Muscle of leg (tissue), 11 donors: Measurements from ENCODE around the gene COA4. TPM values are rescaled to one million over a fixed set of nuclear protein-coding genes. Genes with fewer than 3 reads are reported as not detected.

ENCODE experiments used
- DNase-seq: peaks from one replicate; pipeline ENCODE4 v3.0.0; 2013
- H3K27ac ChIP-seq: one replicate; pipeline ENCODE4 v1.5.1; 2013; ENCODE audit warnings: mild to moderate bottlenecking, low read length, control low read depth
- H3K27me3 ChIP-seq: one replicate; pipeline ENCODE4 v1.6.1; 2013; ENCODE audit warnings: low read length; ENCODE audit not compliant: control insufficient read depth, insufficient read depth
- H3K36me3 ChIP-seq: one replicate; pipeline ENCODE4 v1.6.1; 2013; ENCODE audit warnings: low read length; ENCODE audit not compliant: control insufficient read depth, insufficient read depth
- H3K4me1 ChIP-seq: one replicate; pipeline ENCODE4 v1.6.1; 2013; ENCODE audit warnings: low read length; ENCODE audit not compliant: control insufficient read depth, insufficient read depth
- H3K4me3 ChIP-seq: one replicate; pipeline ENCODE4 v1.5.1; 2013; ENCODE audit warnings: low read length, control low read depth
- H3K9me3 ChIP-seq: replicated peaks from 2 replicates; pipeline ENCODE4 v1.6.1; 2013; ENCODE audit warnings: low read depth, low read length; ENCODE audit not compliant: control insufficient read depth
- WGBS: methylation state at CpG from one replicate; pipeline ENCODE4 v1.1.5; 2013; ENCODE audit warnings: missing lambda C conversion rate; ENCODE audit not compliant: insufficient coverage; 5-methylcytosine and 5-hydroxymethylcytosine counted together
- polyA plus RNA-seq, 8 donors: library from polyadenylated mRNA; unstranded; fragments of 120-200 nt; gene quantifications; one replicate each; pipeline versions ENCODE4 v1.2.1 to v1.2.3, GENCODE V29; 2013; ENCODE audit warnings: inconsistent platforms in 1 of 8, low replicate concordance in 1 of 8; ENCODE audit not compliant: insufficient read length in 8 of 8, insufficient read depth in 1 of 8
- total RNA-seq: library from RNA; stranded (reverse); fragments of 120-200 nt; gene quantifications from one replicate; pipeline ENCODE4 v1.2.4, GENCODE V29; 2013

The COA4 gene
- total and polyA plus RNA-seq, 9 donors: 69.6 to 89.1 (median 79.0) TPM

DNA sequence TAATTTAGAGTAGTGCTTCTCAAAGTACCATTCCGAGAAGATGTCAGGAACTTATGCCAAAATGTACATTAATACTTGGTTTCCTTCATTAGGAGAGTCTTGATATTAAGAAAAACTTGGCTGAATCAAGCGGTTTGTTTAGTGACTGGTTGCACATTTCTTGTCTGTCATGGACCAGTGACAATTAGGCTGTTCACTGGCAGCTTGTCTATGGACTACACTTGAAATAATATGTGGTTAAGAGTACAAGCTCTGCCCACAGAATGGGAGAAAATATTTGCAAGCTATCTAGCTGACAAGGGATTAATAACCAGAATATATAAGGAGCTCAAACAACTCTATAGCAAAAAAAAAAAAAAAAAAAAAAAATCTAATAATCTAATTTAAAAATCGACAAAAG lies 24.6 kb downstream of the COA4 start:
- DNase-seq: no peak
- Histone ChIP-seq H3K4me1 (no peaks in the 10 kb centered on the region), H3K27ac (no peak overlapping the region), H3K4me3 (no peak overlapping the region), H3K9me3 (no peaks in the 10 kb centered on the region), H3K27me3 (no peaks in the 10 kb centered on the region), H3K36me3 (peaks cover 7% of the 10 kb centered on the region)
- WGBS: 83% methylated on average over 2 of the region's 3 CpGs

DNA sequence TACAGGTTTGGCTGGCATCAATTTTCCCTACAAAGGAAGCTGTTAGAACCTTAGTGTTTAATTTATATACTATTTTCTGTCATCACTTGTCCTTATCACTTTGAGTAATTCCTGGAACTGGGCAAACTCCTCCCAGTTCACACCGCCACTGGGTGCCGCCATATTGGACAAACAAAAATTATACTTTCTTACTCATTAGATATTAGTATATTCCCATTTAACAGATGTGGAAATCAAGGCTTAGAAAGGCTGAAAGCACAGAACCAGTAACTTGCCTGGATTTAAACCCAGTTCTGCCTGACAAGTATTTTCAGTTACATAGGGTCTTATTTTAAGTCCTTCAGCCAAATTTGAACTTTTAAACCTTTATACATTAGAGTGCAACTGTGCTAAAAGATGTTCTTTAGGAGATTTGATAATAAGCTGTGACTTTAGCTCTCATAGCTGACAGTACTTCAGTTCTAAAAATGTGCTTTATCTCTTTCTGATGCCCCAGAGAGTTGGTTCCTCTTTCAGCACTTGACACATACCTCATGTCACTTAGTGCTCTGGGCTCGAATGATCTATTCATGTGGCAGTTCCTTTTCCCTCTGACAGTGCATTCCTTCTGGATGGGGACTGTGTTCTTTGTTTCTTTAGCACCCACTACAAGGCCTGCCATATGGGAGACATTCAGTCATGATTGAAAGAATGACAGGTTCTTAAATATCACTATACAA lies 25.4 kb downstream of the COA4 start:
- Histone ChIP-seq H3K9me3 (no peaks in the 10 kb centered on the region), H3K36me3 (peaks cover 13% of the 10 kb centered on the region), H3K27ac (no peak overlapping the region), H3K27me3 (no peaks in the 10 kb centered on the region), H3K4me1 (no peaks in the 10 kb centered on the region), H3K4me3 (no peak overlapping the region)
- WGBS: no CpG with 5 or more reads among the region's 3 CpGs
- DNase-seq: no peak

DNA sequence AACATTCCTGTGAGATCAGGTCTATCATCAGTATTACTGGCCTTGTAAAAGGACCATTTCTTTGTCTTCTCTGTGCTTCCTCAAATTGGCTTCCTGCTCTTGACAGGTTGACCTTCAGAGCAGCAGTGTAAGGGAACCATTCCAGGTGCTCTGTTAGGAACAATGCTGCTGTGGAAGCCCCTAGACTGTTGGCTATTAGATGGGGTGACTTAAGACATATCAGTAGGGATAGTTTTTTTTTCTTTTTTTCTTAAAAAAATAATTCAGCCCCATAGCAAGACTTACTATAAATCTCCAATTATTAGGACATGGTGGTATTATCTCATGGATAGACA lies 37.6 kb downstream of the COA4 start:
- Histone ChIP-seq H3K27ac (no peak overlapping the region), H3K4me1 (peaks cover 2% of the 10 kb centered on the region), H3K27me3 (no peaks in the 10 kb centered on the region), H3K9me3 (no peaks in the 10 kb centered on the region), H3K4me3 (no peak overlapping the region), H3K36me3 (peaks cover 8% of the 10 kb centered on the region)
- no peak for DNase-seq

DNA sequence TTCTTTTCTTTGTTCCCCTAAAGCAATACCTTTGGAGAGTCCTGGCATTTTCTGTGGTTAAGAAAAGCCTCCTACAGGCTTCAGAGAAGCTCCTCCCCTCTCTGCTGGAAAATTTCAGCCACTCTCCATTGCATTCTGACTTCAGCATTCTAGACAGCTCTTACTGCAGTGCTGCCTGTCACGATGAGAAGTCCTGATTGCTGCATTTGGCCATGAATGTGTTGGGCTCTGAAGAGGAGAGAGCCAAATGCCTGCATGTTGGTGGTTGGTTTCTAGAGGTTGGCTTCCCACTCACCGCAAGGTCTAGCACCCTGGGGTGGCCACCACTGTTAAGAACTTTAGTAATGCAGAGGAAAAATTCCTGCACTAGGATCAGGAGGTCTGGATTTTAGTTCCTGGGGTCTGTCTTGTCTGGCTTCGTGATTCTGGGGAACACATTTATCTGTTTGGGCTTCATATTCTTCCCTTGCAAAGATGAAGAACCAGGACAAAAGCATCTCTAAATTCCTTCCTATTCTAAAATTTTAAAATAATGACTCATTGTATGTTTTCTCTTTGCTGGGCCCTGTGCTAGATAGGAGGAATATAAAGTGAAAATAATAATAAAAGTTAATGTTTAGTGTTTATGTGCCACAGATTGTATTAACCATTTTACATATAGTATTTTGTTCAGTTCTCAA lies 38.1 kb downstream of the COA4 start:
- no peak overlapping the region for H3K27ac ChIP-seq
- no peaks in the 10 kb centered on the region for H3K9me3 ChIP-seq
- no peak for DNase-seq
- H3K27me3 ChIP-seq: no peaks in the 10 kb centered on the region
- H3K4me3 ChIP-seq: no peak overlapping the region
- H3K36me3 ChIP-seq: peaks cover 7% of the 10 kb centered on the region
- WGBS: 67% methylated on average over 1 of the region's 3 CpGs
- H3K4me1 ChIP-seq: peaks cover 2% of the 10 kb centered on the region

DNA sequence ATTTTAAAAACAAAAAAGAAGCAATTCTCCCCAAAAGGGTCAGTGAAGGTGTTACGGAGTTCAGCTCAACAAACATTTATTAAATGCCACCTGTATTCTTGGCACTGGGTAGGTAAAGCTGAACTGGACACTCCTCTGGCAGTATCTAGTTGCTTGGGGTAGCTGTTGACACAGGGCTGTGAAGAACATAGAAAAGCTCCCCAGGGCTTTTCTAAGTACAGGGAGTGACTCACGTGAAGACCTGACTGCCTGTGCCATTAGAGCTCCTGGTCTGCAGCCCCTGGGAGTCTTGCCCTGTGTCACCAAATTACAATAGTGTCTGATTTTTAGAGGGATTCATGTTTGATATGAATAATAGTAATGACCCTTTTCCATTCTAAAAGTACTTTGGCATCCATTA lies 43.6 kb downstream of the COA4 start:
- WGBS: 57% methylated on average over 1 of the region's 2 CpGs
- DNase-seq: no peak

DNA sequence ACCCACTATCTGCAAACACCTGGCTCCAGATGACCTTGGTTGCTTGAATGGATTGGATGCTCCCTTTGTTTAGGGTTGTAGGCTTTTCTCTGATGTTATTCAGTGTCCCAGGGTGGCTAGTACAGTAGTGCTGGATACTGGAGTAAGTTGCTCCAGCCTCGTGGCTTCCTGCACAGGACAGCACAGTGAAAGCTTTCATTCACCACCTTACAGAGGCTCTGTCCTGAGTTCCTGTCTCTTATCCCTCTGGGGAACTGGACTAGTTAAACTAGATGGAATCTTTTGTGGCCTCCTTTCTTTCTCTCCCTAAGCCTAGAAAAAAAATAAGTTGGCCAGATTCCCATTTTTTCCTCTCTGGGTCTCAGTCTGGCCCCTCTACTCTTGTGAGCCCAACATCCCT lies 46.4 kb downstream of the COA4 start:
- WGBS: no CpG with 5 or more reads among the region's 1 CpG
- Histone ChIP-seq H3K27me3 (no peaks in the 10 kb centered on the region), H3K36me3 (peaks cover 40% of the 10 kb centered on the region), H3K4me1 (no peaks in the 10 kb centered on the region), H3K27ac (no peak overlapping the region), H3K9me3 (no peaks in the 10 kb centered on the region), H3K4me3 (no peak overlapping the region)
- DNase-seq: no peak

More for the DNA sequence above, 43.6 kb downstream of the COA4 start:
- Histone ChIP-seq H3K36me3 (peaks cover 28% of the 10 kb centered on the region), H3K4me3 (no peak overlapping the region), H3K27me3 (no peaks in the 10 kb centered on the region), H3K9me3 (no peaks in the 10 kb centered on the region), H3K27ac (no peak overlapping the region), H3K4me1 (no peaks in the 10 kb centered on the region)

Other genes starting within 250 kb of the COA4 start
- gene PLEKHB1, start 230.3 kb downstream of the COA4 start, total RNA-seq: 1.0 TPM
- 1 to 10 TPM in 7 of 8 donors, under 1 TPM in 1; 0.95 to 3.6 (median 1.7) TPM for gene PLEKHB1, start 230.3 kb downstream of the COA4 start, polyA plus RNA-seq
- 75.3 TPM for gene RAB6A, start 115.8 kb downstream of the COA4 start, total RNA-seq
- 100 to 1,000 TPM in 3 of 8 donors, 10 to 100 TPM in 5; 69.3 to 112 (median 95.0) TPM for gene RAB6A, start 115.8 kb downstream of the COA4 start, polyA plus RNA-seq
- gene MRPL48, start 89.0 kb downstream of the COA4 start, total RNA-seq: 38.7 TPM
- gene MRPL48, start 89.0 kb downstream of the COA4 start, polyA plus RNA-seq: 10 to 100 TPM; 31.8 to 48.8 (median 39.6) TPM
- 23.6 TPM for gene PAAF1, start 153 bp upstream of the COA4 start, total RNA-seq
- 10 to 100 TPM; 21.5 to 53.4 (median 32.5) TPM for gene PAAF1, start 153 bp upstream of the COA4 start, polyA plus RNA-seq
- 0.18 TPM for gene DNAJB13, start 74.2 kb upstream of the COA4 start, total RNA-seq
- under 1 TPM; 0.18 to 0.80 (median 0.42) TPM for gene DNAJB13, start 74.2 kb upstream of the COA4 start, polyA plus RNA-seq
- gene UCP2, start 106.0 kb upstream of the COA4 start, total RNA-seq: 18.0 TPM
- 100 to 1,000 TPM; 152 to 212 (median 185) TPM for gene UCP2, start 106.0 kb upstream of the COA4 start, polyA plus RNA-seq
- gene UCP3, start 132.2 kb upstream of the COA4 start, total RNA-seq: 2.0 TPM
- 1 to 10 TPM; 1.2 to 7.7 (median 3.4) TPM for gene UCP3, start 132.2 kb upstream of the COA4 start, polyA plus RNA-seq